HepG2 (cell line): ENCODE data around the gene RBM12. TPM values are rescaled to one million over a fixed set of nuclear protein-coding genes. Genes with fewer than 3 reads are reported as not detected.

Experiments used
- FOXA3 ChIP-seq: IDR thresholded peaks from 2 replicates; pipeline ENCODE4 v1.6.1; 2016; ENCODE audit warnings: missing genetic modification reagents, missing compliant biosample characterization
- KDM5A ChIP-seq: fragments of 200-600 bp; sonication (generic); IDR thresholded peaks from 2 replicates; pipeline ENCODE4 v1.7.0; 2018; ENCODE audit warnings: antibody characterized with exemption, mild to moderate bottlenecking, low read length, borderline replicate concordance
- KLF9 ChIP-seq: IDR thresholded peaks from 2 replicates; pipeline ENCODE4 v1.6.1; 2016; ENCODE audit warnings: low read depth
- KMT2A ChIP-seq: sonication (generic); formaldehyde crosslinking; IDR thresholded peaks from 2 replicates; pipeline ENCODE4 v1.4.0; 2020; ENCODE audit warnings: missing genetic modification reagents
- MIER3 ChIP-seq: IDR thresholded peaks from 2 replicates; pipeline ENCODE4 v1.6.1; 2016; ENCODE audit warnings: missing compliant biosample characterization, borderline replicate concordance
- PAWR ChIP-seq: sonication (generic); formaldehyde crosslinking; IDR thresholded peaks from 2 replicates; pipeline ENCODE4 v1.4.0; 2020; ENCODE audit warnings: missing genetic modification reagents, mild to moderate bottlenecking, borderline replicate concordance
- RAD51 ChIP-seq: fragments of 450-650 bp; IDR thresholded peaks from 2 replicates; pipeline ENCODE4 v1.6.1; 2016; ENCODE audit warnings: borderline replicate concordance
- RFXAP ChIP-seq: sonication (generic); formaldehyde crosslinking; IDR thresholded peaks from 2 replicates; pipeline ENCODE4 v1.4.0; 2020; ENCODE audit warnings: missing genetic modification reagents, borderline replicate concordance
- SNRNP70 ChIP-seq: fragments of 200-400 bp; formaldehyde crosslinking; IDR thresholded peaks from 2 replicates; pipeline ENCODE4 v1.6.1; 2017; ENCODE audit warnings: mild to moderate bottlenecking, low read depth, low read length, moderate library complexity
- ZBTB26 ChIP-seq: IDR thresholded peaks from 2 replicates; pipeline ENCODE4 v1.6.1; 2016; ENCODE audit warnings: missing compliant biosample characterization, missing genetic modification reagents, borderline replicate concordance
- ZBTB7A ChIP-seq: sonication (generic); formaldehyde crosslinking; IDR thresholded peaks from 2 replicates; pipeline ENCODE4 v1.8.0; 2022; ENCODE audit warnings: mild to moderate bottlenecking, missing genetic modification reagents
- ZNF280B ChIP-seq: sonication (generic); formaldehyde crosslinking; IDR thresholded peaks from 2 replicates; pipeline ENCODE4 v1.5.0; 2020; ENCODE audit warnings: missing genetic modification reagents, mild to moderate bottlenecking, borderline replicate concordance
- ZNF75D ChIP-seq: sonication (generic); formaldehyde crosslinking; IDR thresholded peaks from 2 replicates; pipeline ENCODE4 v1.8.1; 2023; ENCODE audit warnings: missing genetic modification reagents, mild to moderate bottlenecking, borderline replicate concordance
- polyA plus RNA-seq, 8 experiments: library from polyadenylated mRNA; depleted of rRNA in 3 of 8; stranded (reverse) in 7 of 8; unstranded in 1 of 8; fragments of >200 nt; fragmentation: Illumina TruSeq in 4 of 8; extraction: Trizol in 4 of 8; gene quantifications; 2 replicates each; pipeline versions ENCODE4 v1.2.1 to v1.2.3, GENCODE V29; 2011 to 2016; ENCODE audit warnings: low read depth in 4 of 8, missing spikeins in 1 of 8, mixed read lengths in 1 of 8; ENCODE audit not compliant: insufficient read depth in 1 of 8
- total RNA-seq, 5 experiments: library from RNA; depleted of rRNA; stranded (reverse); fragments of >200 nt; fragmentation: Illumina TruSeq; extraction: Trizol; gene quantifications; 2 replicates each; pipeline ENCODE4 v1.2.3, GENCODE V29; 2016; ENCODE audit warnings: low read depth in 1 of 5
- TF ChIP-seq, protein P1 (sequence below): sonication (generic); formaldehyde crosslinking; IDR thresholded peaks from 2 replicates; pipeline ENCODE4 v1.4.0; 2020; ENCODE audit warnings: missing genetic modification reagents, borderline replicate concordance
- TF ChIP-seq, protein P2 (sequence below): IDR thresholded peaks from 2 replicates; pipeline ENCODE4 v1.6.1; 2016
- TF ChIP-seq, protein P3 (sequence below): sonication (generic); formaldehyde crosslinking; IDR thresholded peaks from 2 replicates; pipeline ENCODE4 v1.8.0; 2022; ENCODE audit warnings: low read depth, missing genetic modification reagents

Gene RBM12
- total and polyA plus RNA-seq, 2 of the 13 experiments (the other 11 are each of a cell fraction or from before 2014, with no cell fraction given), result 97.9 to 104 TPM

DNA sequence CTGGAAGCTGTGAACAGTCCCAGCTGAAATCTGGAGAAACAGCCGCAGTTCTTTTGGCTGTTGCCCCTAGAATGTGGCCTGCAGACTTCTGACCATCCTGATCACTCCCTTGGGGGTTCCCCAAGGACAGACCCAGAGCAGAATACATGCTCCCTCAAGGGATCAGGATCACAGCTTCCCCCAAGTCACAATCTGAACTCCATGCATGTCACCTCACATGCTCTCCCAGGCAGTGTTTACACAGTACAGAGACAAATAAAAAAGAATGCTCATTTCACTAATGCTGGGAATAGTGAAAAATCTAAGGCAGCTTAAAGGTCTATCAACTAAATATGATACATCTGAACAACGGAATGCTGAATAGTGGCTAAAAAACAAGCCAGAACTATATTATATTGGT lies 28.6 kb downstream of the RBM12 start (continued):
- TF ChIP-seq MIER3 (CRISPR knock-in tag) (peak; percentile 39; the same call in 1 of the 2 replicates), RFXAP (no peak), KMT2A (CRISPR knock-in tag) (no peak), SNRNP70 (no peak), ZNF280B (no peak), ZBTB26 (CRISPR knock-in tag) (0 out of 2 replicates have a peak, but pooled peaks have one; percentile 18), ZBTB7A (0 out of 2 replicates have a peak, but pooled peaks have one; percentile 3), FOXA3 (CRISPR knock-in tag) (peak; percentile 90), RAD51 (no peak), PAWR (CRISPR knock-in tag) (no peak), KLF9 (CRISPR knock-in tag) (no peak), KDM5A (no peak), ZNF75D (CRISPR knock-in tag) (no peak)
- TF ChIP-seq, protein P1, sequence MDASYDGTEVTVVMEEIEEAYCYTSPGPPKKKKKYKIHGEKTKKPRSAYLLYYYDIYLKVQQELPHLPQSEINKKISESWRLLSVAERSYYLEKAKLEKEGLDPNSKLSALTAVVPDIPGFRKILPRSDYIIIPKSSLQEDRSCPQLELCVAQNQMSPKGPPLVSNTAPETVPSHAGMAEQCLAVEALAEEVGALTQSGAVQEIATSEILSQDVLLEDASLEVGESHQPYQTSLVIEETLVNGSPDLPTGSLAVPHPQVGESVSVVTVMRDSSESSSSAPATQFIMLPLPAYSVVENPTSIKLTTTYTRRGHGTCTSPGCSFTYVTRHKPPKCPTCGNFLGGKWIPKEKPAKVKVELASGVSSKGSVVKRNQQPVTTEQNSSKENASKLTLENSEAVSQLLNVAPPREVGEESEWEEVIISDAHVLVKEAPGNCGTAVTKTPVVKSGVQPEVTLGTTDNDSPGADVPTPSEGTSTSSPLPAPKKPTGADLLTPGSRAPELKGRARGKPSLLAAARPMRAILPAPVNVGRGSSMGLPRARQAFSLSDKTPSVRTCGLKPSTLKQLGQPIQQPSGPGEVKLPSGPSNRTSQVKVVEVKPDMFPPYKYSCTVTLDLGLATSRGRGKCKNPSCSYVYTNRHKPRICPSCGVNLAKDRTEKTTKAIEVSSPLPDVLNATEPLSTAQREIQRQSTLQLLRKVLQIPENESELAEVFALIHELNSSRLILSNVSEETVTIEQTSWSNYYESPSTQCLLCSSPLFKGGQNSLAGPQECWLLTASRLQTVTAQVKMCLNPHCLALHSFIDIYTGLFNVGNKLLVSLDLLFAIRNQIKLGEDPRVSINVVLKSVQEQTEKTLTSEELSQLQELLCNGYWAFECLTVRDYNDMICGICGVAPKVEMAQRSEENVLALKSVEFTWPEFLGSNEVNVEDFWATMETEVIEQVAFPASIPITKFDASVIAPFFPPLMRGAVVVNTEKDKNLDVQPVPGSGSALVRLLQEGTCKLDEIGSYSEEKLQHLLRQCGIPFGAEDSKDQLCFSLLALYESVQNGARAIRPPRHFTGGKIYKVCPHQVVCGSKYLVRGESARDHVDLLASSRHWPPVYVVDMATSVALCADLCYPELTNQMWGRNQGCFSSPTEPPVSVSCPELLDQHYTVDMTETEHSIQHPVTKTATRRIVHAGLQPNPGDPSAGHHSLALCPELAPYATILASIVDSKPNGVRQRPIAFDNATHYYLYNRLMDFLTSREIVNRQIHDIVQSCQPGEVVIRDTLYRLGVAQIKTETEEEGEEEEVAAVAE, result 0 out of 2 replicates have a peak, but pooled peaks have one; percentile 20
- TF ChIP-seq, protein P2, sequence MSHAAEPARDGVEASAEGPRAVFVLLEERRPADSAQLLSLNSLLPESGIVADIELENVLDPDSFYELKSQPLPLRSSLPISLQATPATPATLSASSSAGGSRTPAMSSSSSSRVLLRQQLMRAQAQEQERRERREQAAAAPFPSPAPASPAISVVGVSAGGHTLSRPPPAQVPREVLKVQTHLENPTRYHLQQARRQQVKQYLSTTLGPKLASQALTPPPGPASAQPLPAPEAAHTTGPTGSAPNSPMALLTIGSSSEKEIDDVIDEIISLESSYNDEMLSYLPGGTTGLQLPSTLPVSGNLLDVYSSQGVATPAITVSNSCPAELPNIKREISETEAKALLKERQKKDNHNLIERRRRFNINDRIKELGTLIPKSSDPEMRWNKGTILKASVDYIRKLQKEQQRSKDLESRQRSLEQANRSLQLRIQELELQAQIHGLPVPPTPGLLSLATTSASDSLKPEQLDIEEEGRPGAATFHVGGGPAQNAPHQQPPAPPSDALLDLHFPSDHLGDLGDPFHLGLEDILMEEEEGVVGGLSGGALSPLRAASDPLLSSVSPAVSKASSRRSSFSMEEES (CRISPR knock-in tag), result 0 out of 2 replicates have a peak, but pooled peaks have one; percentile 19
- TF ChIP-seq, protein P3, sequence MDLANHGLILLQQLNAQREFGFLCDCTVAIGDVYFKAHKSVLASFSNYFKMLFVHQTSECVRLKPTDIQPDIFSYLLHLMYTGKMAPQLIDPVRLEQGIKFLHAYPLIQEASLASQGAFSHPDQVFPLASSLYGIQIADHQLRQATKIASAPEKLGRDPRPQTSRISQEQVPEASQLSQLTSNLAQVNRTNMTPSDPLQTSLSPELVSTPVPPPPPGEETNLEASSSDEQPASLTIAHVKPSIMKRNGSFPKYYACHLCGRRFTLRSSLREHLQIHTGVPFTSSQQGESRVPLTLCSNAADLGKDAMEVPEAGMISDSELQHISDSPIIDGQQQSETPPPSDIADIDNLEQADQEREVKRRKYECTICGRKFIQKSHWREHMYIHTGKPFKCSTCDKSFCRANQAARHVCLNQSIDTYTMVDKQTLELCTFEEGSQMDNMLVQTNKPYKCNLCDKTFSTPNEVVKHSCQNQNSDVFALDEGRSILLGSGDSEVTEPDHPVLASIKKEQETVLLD (CRISPR knock-in tag), result no peak
